HG03460 (cell line): Measurements from ENCODE around the gene PLP1.

Experiments
- ATAC-seq: cut with Tn5 transposase; IDR thresholded peaks from one replicate; pipeline ENCODE4 v1.9.1; 2021; ENCODE audit not compliant: unreplicated experiment

Gene PLP1

DNA sequence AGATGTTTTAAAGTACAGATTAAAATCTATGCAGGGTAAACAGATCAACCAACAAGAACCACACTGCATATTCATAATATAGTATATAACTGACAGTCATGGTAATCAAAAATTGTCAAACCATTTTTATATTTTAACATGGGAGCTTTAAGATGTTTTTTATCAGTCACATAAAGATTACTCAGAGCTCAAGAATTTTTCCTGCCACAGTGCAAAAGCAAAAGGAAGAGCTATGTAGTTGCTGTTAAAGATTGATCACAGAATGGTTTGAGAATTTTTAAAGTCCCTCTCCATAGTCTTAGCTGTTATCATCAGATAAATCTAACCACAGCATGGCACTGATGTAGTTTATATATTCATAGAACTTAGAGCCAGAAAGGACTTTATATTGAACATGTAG, 47.0 kb downstream of the PLP1 start:
- no peak for ATAC-seq

- ATAC-seq = no peak
Observed at GRCh38 chrX:103825881-103826280, 49.2 kb downstream of the PLP1 start.

GRCh38 chrX:103828529-103828928, 51.9 kb downstream of the PLP1 start:
- no peak for ATAC-seq

DNA sequence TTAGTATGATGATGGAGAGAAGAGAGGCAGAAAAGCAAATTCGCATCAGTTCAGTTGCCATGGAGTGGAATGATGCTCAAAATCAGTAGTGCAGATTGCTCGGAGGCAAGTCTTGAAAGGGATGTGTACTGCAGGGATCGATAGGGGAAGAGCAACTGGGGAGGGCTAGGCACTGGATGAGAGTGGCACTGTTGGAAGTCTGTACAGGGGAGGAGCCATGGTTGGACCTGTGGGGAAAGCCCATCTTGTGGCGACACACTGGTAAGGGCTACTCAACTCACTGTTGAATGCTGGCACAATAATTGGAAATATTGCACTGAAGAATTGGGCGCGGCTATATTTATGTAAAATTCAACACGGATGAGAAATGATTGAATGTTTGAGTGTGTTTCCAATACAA, 54.2 kb downstream of the PLP1 start:
- ATAC-seq = no peak

DNA sequence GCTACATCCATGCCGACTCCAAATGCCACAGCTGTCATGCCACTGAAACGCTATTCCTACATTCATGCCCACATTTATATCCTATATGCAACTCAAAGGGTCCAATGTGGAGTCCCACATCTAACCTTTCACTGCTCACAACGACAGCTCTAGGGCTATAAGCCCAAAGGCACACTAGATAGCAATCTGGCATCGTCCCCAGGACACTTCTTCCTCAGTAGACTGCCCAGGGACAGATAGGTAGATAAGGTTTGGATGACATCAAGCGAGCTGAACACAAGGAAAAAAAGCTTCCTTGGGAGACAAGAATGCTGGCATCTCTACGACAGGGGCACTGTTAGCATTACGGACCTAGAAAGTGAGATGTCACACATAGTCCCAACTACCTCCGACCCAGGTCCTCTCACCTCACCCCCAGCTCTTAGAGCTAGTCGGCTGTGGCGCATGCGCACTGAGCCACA, 54.7 kb downstream of the PLP1 start:
- peak; percentile 14 for ATAC-seq

DNA sequence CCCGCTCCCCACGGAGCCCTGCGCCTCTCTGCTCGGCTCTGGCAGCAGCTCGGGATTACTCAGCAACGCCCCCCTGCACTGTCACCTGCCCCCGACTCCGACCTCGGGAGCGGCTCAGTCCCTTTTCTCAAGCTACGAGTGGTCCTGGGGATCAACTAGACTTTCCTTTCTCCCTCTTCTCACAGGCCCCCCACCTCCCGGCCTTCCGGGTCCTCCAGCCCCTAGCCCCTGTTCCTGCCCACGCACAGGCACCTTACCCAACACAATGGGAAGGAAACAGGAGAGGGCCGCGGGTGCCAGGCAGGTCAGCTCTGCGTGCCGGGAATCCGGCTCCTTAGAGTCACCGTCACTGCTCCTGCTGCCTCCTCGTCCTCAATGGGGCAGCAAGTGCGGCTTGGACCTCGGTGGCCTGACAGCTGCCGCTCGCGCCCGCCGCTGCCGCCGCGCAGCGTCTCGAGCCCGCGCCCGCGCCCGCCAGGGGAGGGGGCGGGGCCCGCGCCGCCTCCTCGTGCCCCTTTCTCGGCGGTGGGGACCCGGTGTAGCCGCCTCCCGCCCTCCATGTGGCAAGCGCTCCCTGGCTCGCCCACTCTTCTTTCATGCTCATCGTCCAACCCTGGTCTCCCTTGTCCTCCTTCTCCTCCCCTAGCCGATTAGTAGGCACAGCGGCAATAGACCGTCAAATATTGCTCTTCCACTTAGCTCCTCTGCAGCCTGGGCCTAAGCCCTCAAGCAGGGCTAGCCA, 55.3 kb downstream of the PLP1 start, which contains the start of gene RAB9B:
RAB9B (minus strand) TSS at position 455 of the 742 bp plus-strand sequence. CDS start 6,473 bp downstream, outside the sequence.
- ATAC-seq = peak; percentile 95

DNA sequence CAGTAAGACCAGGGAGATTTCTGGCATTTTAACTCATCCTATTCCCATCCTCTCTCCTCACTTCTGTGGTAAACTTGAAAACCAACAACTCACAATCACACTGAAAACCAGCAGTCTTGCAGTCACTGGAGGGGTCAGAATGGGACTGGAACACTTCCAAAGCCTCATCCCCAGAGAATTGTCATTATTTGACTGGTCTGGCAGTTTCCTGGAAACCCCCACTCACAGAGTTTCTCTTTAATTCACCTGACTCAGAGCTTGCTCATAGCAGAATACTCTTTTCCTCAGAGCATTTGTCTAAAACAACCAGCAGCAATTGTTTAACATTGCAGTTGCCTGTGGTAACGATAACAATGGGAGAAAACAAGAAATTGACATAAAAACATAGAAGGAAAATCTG, 62.8 kb downstream of the PLP1 start:
- no peak for ATAC-seq
